Measurements from ENCODE around the gene MEA1.
"Not testable (repeated sequence)": the region's sequence is repeated elsewhere in the genome, so short reads cannot be mapped to it uniquely, and the experiment has no call there.

The MEA1 gene

GRCh38 chr6:43013843-43014433 lies at the start of gene MEA1, which contains the start of gene KLHDC3:
MEA1 (minus strand) TSS chr6:43013946; CDS start chr6:43013813, 133 bp downstream.
KLHDC3 (plus strand) TSS chr6:43014249; CDS start chr6:43017193, 2,944 bp downstream.
- DNase-seq = peak; percentile 99

- no peak for DNase-seq
Observed at GRCh38 chr6:43062818-43063217, 49.1 kb upstream of the MEA1 start.

GRCh38 chr6:43061861-43062260 lies 48.1 kb upstream of the MEA1 start:
- no peak for DNase-seq

GRCh38 chr6:43060755-43061633 lies 47.2 kb upstream of the MEA1 start:
- no peak for DNase-seq

GRCh38 chr6:43060034-43060754 lies 46.4 kb upstream of the MEA1 start:
- DNase-seq = no peak

GRCh38 chr6:43059168-43060033 lies 45.7 kb upstream of the MEA1 start, which contains the start of the genes KLC4 and MRPL2:
KLC4 (plus strand) TSS chr6:43059631; CDS start chr6:43061336, 1,705 bp downstream.
MRPL2 (minus strand) TSS chr6:43059434; CDS start chr6:43059381, 53 bp downstream.
- DNase-seq = peak; percentile 99

GRCh38 chr6:43058531-43058930 lies 44.8 kb upstream of the MEA1 start:
- DNase-seq = no peak

GRCh38 chr6:43055966-43056365 lies 42.2 kb upstream of the MEA1 start:
- no peak for DNase-seq

GRCh38 chr6:43054206-43054943 lies 40.6 kb upstream of the MEA1 start:
- no peak for DNase-seq

GRCh38 chr6:43053545-43054205 lies 39.9 kb upstream of the MEA1 start, which contains the start of gene CUL7:
CUL7 (minus strand) TSS chr6:43053851; CDS start chr6:43052788, 1,063 bp downstream.
- peak; percentile 95 to 96 for DNase-seq

- peak; percentile 36 to 40 for DNase-seq
Observed at GRCh38 chr6:43052842-43053544, 39.2 kb upstream of the MEA1 start.

GRCh38 chr6:43052225-43052841 lies 38.6 kb upstream of the MEA1 start:
- no peak for DNase-seq

GRCh38 chr6:43050981-43051380 lies 37.2 kb upstream of the MEA1 start:
- DNase-seq = no peak

- no peak for DNase-seq
Observed at GRCh38 chr6:43047998-43048397, 34.3 kb upstream of the MEA1 start.

GRCh38 chr6:43045371-43045930 lies 31.7 kb upstream of the MEA1 start:
- no peak for DNase-seq

- no peak for DNase-seq
Observed at GRCh38 chr6:43043310-43043709, 29.6 kb upstream of the MEA1 start.

GRCh38 chr6:43041475-43041874 lies 27.7 kb upstream of the MEA1 start:
- not testable (repeated sequence) for DNase-seq

GRCh38 chr6:43040542-43041257 lies 27.0 kb upstream of the MEA1 start:
- DNase-seq = no peak

GRCh38 chr6:43038727-43039126 lies 25.0 kb upstream of the MEA1 start:
- DNase-seq = no peak

Measured in Kasumi-1 (cell line).